Kidney capillary endothelial cell (primary cell): ENCODE measurements around the gene MLEC.

Experiments used
- DNase-seq: peaks from one replicate; pipeline ENCODE4 v3.0.0-alpha.2; 2018; ENCODE audit warnings: low spot score

Gene MLEC

DNA sequence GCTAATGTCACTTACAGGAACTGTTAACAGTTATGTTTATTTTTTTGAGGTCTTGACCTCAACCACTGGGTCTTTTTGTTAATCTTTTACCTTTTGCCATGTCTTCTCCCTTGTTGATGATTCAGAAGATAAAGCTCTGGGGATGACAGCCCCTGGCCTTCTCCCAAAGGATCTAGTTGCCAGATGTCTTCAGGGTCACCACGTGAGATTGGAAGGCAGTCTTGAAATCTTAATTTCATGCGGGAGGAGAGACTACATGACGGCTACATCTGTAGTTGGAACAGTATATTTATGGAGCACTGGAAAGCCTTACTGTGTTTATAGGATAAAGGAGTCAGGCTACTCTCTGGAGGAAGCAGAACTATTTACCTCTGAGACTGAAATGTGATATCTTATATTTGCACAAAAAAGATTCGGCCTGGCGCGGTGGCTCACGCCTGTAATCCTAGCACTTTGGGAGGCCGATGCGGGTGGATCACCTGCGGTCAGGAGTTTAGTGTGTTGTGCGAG, 5.6 kb downstream of the MLEC start:
- no peak for DNase-seq

DNA sequence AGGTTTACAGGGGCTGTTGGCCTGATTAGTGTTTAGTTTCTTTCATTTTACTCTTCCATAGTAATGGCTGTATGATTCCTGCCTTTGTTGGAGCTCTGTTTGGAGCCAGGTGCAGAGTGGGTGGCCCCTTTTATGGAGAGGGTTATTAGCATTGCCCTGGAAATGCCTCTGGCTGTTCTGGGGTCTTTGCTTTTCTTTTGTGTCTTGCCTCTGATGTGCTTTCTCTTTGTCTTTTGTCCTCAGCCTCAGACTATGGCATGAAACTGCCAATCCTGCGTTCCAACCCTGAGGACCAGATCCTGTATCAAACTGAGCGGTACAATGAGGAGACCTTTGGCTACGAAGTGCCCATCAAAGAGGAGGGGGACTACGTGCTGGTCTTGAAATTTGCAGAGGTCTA, 6.9 kb downstream of the MLEC start:
- no peak for DNase-seq

DNA sequence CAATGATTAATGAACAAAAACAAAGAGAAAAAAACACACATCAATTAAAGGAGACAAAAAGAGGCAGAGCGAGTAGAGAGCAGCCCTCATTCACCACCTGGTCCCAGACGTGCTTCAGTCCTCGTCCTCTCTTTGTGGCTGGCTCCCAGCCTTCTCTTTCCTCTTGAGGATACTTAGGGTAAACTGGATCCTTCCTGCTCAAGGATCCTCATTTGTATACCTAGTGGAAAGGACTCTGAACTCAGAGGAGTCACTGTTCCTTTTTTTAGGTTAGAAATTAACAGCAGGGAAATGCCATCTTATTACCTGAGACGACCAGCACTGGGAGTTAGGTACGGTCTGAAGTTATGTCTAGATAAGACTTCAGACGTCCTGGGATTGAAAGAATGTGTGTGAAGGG, 9.7 kb downstream of the MLEC start:
- no peak for DNase-seq

DNA sequence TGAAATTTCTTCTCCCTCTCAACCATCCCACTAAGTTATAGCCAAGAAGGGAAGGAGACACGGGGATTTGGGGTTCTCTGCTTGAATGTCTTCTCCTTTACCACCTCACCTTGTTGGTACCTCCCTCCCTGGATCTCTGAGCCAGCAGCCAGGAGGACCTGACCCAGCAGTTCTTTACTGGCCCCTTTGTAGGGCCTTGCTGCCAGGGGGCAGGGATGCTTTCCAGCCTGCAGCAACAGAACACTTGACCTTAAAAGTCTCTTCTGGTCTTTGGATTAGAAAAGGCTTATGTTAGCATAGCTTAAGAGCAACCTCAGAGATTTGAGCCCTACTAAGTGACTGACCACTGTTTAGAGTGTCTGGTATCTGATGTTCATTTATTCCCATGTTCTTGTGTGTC, 10.4 kb downstream of the MLEC start:
- no peak for DNase-seq

DNA sequence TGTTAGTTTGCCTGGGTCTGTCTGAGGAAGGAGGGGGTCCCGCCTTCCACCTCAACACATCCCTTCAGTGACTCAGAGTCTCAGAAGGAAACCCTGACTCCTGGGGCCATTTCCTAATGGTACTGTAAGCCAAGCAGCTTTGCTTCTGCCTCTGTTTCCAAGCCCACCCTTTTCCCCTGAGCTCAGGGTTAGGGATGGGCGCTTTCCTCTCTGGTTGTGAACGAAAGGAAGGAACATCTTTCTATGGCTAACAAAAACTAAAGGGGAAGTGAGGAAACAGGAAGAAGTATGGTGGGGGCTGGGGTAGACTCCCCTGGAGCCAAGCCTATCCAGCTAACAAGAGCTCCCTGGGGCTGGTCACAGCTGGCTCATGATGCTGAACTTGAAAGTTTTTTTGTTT, 11.7 kb downstream of the MLEC start:
- DNase-seq: peak; percentile 57

DNA sequence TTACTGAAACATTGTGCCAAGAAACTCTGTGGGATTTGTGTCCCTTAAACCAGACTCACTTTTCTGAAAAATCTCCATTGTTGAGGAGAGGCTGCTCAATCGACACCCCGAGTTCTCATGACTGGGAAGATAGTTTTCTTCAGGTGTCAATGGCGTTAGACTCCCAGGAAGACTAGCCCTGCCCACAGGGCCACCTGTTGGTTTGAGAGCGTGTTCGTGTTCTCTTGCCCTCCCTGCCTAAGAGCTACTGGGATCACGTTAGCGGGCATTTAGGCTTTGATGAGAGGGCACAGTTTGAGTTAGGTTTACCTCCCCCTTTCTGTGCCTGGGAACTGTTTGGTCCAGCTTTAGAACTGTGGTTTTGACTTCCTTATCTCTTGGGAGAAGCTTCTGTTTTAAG, 12.6 kb downstream of the MLEC start:
- no peak for DNase-seq

DNA sequence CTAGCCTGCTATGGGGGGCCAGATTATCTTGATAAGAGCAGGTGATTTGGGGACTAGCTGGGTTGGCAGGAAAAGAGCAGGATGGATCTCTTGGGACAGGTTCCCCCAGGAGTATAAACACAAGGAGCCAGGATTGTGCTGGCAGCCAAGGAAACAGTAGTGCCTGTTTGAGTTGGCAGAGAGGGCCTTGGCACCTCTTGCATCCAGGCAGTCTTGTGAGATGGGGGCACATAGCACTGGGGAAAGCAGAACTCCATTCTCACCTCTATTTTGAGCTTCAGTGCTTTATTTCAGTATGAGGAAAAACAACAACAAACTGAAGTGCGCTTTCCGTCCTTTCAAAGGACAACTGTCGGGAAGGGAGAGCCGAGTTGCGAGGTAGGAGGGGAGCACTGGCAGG, 13.9 kb downstream of the MLEC start:
- DNase-seq: no peak

DNA sequence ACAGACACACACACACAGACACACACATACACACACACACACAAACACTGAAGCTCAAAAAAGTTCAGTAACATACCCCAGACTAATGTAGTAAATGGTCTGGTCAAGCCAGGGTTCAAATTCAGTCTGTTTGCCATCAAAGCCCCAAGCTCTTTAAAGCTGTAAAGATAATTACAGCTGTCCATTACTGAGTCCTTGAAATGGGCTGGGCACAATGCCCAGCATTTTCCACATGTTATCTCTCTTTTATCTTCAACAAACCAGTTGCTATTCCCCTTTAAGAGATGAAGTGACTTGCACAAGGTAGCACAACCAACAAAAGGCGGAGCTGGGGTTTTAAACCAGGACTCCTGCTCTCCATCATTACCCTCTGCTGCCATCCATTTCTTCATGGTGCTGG, 15.7 kb downstream of the MLEC start:
- DNase-seq: no peak

DNA sequence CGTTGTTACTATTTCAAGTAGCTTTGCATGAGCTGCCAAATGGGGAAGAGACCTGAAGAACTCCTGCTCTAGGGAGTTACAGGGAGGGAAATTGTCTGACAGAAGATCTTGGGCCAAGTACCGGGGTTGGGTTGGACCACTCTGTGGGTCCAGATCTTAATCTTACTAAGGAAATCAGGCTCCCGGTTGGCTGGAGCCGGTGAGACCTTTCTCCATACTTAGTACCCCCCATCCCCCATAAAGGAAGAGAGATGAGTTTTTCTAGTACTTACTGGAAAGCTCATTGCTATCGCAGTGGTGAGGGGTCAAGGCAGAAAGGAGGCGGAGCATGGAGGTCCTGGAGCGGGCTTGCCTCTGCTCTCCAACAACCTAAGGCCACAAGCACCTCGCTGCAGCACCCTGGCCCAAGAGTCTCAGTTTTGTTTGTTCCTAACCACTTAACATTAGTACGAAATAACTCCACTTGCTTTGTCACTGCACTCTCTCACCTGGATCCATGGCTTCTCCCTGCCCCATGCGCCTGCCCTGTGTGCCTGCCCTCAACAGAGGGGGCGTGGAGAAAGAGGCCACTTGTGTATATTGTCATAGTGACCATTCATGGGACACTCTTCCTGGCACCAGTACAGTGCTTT, 16.5 kb downstream of the MLEC start:
- DNase-seq: no peak

DNA sequence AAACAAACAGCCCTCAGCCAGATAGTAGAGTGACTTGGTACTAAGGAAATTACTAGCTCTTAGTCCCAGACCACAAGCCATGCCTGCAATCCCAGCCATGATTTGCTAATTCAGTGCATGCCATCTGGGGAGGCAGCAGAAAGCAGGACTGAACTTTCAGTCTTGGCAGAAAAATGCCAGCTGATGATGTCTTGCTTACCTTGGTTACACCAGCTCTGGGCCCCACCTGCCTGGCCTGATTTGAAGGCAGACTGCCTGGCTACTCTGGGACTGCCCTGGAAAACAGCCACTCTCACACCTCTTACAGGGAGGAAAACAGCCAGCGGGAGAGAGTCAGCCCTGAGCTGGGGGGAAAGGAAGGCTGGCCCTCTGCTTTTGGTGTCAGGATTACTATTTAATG, 18.7 kb downstream of the MLEC start:
- DNase-seq: no peak

DNA sequence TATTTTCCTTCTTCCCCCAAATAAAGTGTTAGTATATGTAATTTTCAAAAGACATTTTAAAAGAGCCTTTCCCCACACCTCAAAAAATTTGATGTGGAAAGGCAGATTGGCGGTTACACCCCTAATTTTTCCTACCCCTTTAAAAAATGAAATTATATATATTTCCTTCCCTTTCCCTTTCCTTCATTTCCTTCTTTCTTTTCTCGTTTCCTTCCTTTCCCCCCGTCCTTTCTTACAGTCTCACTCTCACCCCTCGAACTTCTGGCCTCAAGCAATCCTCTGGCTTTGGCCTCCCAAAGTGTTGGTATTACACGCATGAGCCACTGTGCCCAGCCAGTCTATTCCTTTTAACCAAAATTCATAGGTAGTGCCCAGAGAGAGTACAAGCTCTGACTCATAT, 19.1 kb downstream of the MLEC start:
- DNase-seq: no peak

DNA sequence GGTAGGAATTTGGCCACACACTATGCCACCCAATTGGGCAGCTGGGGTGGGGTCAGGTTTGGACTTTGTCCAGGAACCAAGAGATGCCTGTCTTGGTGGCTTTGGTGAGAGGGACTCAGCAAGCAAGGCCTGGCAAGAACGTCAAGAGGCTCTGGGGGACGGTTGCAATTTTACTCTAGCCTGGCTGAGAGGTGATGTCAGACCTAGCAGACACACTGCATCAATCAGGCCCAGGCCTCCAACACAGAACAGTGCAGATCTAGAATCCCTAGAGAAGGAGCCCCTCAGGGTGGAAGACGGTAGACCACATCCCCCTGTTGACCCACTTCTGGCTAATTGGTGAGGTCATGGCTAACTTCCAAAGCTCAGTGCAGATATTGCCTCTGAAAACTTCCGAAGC, 21.7 kb downstream of the MLEC start:
- no peak for DNase-seq

DNA sequence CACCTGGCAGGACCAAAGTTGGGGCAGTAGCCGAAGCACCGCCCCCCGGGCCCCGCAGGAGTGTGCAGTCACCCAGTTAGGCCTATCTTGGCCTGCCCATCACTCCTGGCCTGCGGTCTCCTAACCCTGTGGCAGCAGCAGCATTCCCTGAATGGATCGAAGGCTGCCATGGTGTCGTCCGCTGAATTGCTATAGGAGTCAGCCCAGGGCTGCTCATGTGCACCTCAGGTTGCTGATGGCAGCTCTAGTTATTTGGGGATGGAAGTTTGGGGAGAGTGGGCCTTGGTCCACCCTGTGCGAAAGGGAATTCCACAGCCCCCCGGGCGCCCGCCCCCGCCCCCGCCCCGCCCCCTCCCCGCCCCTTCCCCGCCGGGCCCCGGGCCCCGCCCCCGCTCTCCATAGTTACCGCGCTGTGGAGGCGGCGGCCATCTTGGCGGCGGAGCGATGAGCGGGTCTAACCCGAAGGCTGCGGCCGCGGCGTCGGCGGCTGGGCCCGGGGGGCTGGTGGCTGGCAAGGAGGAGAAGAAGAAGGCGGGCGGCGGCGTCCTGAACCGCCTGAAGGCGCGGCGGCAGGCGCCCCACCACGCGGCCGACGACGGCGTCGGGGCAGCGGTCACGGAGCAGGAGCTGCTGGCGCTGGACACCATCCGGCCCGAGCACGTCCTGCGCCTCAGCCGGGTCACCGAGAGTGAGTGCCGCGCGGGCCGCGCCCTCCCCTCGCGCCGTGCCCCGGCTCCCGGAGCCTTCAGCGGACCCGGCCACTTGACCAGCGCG, 23.3 kb downstream of the MLEC start, which contains the start of gene UNC119B:
TSS of gene UNC119B (plus strand) at position 428 of the 774 bp plus-strand sequence. CDS start at position 445, 17 bp downstream.
- DNase-seq: no peak

DNA sequence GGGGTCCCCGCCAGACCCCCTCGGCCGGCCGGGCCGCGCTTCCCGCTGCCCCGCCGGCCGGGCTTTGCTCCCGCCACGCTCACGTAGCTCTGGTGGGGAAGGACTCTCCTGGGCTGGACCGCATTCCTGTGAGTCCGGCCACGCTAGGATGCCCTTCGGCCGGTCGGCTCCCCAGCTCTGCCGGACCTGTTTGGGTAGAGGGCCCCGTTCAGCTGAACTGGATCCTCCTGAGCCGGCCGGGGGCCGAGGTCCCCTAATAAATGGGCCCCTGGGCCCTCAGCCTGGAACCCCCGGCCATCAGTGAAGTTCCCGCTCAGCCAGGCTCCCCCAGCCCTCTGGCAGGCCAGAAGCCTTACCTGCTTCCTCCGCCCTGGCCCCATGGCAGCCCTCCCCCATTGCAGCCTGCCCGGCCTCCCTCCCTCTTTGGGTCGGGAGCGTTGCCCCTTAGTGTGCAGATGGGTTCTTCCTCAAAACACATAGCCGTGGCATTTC, 23.9 kb downstream of the MLEC start:
- no peak for DNase-seq

DNA sequence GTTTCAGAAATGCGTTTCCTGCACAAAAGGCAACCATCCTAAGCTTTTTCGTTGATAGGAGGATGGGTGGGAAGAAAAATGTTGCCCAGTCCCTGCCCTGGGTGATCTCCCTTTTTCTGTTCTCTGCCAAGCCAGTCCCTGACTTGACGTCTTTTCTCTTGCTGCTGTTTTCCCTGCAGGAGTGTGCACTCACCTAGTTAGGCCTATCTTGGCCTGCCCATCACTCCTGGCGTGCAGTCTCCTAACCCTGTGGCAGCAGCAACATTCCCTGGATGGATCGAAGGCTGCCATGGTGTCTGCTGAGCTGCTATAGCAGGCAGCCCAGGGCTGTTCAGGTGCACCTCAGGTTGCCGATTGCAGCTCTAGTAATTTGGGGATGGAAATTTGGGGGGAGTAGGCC, 24.5 kb downstream of the MLEC start:
- no peak for DNase-seq

DNA sequence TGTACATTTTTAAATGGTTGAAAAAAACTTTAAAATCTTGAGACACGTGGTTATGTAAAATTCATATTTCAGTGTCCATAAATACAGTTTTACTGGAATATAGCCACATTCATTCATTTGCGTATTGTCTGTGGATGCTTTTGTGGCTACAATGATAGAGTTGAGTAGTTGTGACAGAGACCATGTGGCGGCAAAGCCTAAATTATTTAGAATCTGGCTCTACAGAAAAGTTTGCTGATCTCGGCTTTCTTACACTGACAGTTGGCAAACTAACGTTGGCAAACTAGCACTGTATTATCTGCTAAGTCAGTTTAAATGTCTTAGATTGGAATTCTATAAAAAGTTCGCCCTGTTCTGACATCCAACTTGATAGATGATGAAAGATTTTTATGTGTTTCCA, 25.7 kb downstream of the MLEC start:
- no peak for DNase-seq

DNA sequence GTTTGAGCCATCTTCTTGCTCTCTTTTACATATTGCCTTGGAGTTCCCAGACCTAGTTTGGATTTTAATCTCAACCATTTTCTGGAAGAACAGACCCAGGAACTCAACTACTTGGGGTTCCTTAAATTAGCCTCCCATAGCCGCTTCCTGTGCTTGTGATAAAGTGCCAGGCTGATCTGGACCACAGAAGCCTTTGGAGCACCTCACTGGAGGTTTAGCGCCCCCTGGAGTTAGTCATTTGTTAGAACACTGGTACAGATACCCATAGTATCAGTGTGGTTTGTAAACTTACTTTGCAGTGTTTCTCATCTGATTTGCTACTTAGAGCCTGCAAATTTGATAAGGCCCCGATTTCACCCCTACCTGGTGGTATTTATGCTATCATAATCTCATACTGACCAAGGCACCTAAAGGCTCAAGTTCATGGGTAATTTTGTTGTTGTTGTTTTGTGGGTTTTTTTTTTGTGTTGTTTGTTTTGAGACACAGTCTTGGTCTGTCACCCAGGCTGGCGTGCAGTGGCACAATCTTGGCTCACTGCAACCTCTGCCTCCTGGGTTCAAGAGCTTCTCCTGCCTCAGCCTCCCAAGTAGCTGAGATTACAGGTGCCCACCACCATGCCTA, 27.0 kb downstream of the MLEC start:
- peak; percentile 70 for DNase-seq

DNA sequence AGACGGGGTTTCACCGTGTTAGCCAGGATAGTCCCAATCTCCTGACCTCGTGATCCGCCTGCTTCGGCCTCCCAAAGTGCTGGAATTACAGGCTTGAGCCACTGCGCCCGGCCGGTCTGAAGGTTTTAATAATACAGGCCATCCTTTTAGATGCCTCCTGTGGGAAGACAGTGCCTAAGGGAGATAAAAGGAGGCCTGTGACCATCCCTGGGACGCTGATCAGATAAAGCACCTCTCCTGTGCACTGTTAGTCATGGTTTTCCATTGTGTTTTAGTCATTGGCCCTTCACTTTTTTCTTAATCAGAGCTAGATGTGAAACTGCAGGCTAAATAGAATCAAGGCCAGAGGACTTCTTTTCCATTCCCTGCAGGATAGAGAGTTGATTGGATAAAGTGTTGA, 31.1 kb downstream of the MLEC start:
- no peak for DNase-seq

DNA sequence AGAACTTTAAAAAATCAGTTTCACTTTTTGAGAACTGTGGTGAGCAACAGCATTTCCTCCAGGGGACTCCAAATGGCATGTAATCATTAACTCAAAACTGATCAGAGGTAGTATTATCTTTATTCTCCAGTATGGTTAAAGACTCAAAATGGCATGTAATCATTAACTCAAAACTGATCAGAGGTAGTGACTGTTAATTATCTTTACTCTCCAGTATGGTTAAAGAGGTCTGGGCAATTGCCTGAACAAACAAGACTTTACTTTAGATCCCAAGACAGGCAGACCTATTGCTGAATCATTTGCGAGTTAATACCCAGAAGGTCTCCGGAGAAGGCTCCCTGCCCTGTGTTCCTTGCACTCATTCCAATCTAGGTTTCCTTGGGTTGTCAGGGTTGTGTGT, 32.1 kb downstream of the MLEC start:
- no peak for DNase-seq

DNA sequence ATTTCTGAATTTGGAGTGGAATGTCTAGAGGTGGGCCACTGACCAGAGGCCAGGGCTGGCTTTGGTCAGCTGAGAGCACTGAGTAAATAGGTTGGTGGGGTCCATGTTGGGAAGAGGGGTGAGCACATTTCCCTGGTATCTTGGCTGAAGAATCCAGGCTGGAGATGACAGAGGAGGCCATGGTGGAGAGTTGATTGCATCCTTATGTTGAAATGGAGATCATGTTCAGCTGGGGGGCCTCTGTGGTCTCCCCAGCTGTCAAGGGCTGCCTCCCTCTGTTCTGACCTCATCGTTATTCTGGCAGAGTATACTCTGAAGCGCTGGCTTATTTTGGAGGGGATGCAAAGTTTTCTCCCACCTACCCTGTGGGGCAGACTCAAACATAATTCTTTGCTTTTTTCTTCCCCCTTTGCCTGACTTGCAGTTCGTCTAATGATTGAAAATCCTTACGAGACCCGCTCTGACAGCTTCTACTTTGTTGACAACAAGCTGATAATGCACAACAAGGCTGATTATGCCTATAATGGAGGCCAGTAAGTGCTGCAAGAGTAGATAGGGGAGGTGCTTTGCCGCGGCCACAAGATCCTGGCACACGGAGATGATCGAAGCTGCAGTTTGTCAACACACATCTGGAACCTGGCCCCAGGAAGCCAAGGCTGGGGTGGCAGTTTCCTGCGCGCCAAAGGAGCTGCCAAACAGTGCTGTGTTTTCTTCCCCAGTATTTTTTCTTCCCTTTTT, 32.7 kb downstream of the MLEC start:
- DNase-seq: no peak

DNA sequence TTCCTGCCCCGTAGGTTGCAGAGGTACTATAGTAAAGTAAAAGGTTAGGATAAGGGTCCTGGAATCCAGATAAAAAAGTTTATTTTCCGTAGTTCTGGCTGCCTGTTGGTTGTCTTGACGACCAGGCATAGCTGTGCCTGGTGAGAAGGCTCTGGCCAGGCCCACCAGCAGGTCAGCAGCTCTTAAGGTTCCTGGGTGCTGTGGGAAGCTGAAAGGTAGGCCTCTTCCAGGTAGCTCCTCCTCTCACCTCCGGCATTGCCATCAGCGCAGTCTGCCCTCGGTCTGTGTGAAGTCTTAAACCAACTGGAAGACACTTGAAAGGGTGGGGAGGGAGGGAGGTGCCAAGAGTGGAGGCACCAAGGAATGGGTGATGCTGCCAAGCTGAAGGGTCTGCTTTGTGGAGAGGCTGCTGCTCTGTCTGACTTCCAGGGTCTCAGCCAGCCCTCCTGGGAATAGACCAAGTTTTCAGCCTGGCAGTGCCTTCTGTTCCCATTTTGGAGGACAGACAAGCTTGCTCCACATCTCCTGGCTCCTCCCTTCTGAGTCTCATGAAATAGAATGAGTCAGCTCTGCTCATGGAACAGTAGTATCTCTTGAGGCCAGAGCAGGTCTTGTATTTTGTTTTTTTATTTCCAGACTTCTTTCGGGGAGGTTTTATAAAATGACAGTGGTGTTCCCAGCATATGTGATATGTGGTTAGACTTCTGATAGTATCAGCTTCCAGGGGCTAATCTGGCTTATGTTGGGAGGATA, 33.5 kb downstream of the MLEC start:
- no peak for DNase-seq
